KBM-7 (cell line): ENCODE measurements around the gene MREG.

Source experiments
- DNase-seq: peaks from one replicate; pipeline ENCODE4 v3.0.0-alpha.2; 2015
- in situ Hi-C: fragments of 300-500 bp; cut with MboI; formaldehyde crosslinking; loops from 2 replicates; pipeline ENCODE4 v1.14.3; 2020; ENCODE audit warnings: low sequenced_read_pairs, low pct_unique_long_range_greater_than_20kb, mixed read lengths

The MREG gene

GRCh38 chr2:215907147-215907546 is 106.2 kb downstream of the MREG start:
- in situ Hi-C loops: no loop called here
- no peak for DNase-seq

- in situ Hi-C loops: no loop called here
- no peak for DNase-seq
Measured at GRCh38 chr2:215906458-215906857, 106.9 kb downstream of the MREG start.

- no peak for DNase-seq
- in situ Hi-C loops: no loop called here
Measured at GRCh38 chr2:215905691-215906090, 107.7 kb downstream of the MREG start.

- in situ Hi-C loops: no loop called here
Measured at GRCh38 chr2:215904101-215904500, 109.2 kb downstream of the MREG start.

GRCh38 chr2:215903203-215903602 is 110.1 kb downstream of the MREG start:
- no peak for DNase-seq
- in situ Hi-C loops: no loop called here

More at GRCh38 chr2:215904101-215904500, 109.2 kb downstream of the MREG start:
- no peak for DNase-seq

GRCh38 chr2:215901796-215902195 is 111.6 kb downstream of the MREG start:
- in situ Hi-C loops: no loop called here
- no peak for DNase-seq

- in situ Hi-C loops: no loop called here
- peak; percentile 34 for DNase-seq
Measured at GRCh38 chr2:215900843-215901242, 112.5 kb downstream of the MREG start.

GRCh38 chr2:215900203-215900611 is 113.1 kb downstream of the MREG start:
- no peak for DNase-seq
- in situ Hi-C loops: no loop called here

GRCh38 chr2:215899141-215900074 is 113.9 kb downstream of the MREG start:
- no peak for DNase-seq
- in situ Hi-C loops: no loop called here

- no peak for DNase-seq
- in situ Hi-C loops: no loop called here
Measured at GRCh38 chr2:215898363-215898762, 115.0 kb downstream of the MREG start.

- no peak for DNase-seq
- in situ Hi-C loops: no loop called here
Measured at GRCh38 chr2:215896921-215897320, 116.4 kb downstream of the MREG start.

GRCh38 chr2:215895330-215895729 is 118.0 kb downstream of the MREG start:
- no peak for DNase-seq
- in situ Hi-C loops: no loop called here
